Skin of body (tissue), 2 donors: Measurements from ENCODE around the gene KCNMB1. TPM values are rescaled to one million over a fixed set of nuclear protein-coding genes. Genes with fewer than 3 reads are reported as not detected.
"Not testable (repeated sequence)": the region's sequence is repeated elsewhere in the genome, so short reads cannot be mapped to it uniquely, and the experiment has no call there.

Experiments used
- DNase-seq: peaks from one replicate; lab custom pipeline; 2025; lab: John Stamatoyannopoulos, UW
- total RNA-seq: library from RNA; depleted of rRNA; stranded (reverse); fragments of >200 nt; gene quantifications from one replicate; pipeline ENCODE4 v1.2.3, GENCODE V29; 2014

Gene KCNMB1
- total RNA-seq, 1 donor from 2014 or later, result 0.20 TPM

DNA sequence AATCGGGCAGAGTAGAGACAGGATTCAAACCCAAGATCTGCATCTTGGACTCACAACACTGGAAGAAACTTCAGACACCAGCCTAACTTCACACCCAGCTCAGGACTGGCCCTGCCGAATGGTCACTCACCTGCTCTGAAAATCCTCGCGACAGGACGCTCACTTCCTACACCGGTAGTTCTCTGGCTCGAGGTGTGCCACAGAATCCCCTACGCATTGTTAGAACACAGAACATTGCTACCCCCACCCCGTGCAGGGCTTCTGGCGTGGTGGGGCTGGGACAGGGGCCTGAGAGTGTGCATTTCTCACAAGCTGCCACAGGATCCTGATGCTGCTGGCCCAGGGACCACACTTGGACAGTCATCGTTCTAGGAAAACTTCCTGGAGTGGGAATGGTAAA lies 12.1 kb downstream of the KCNMB1 start:
- DNase-seq, result no peak

GRCh38 chr5:170376526-170376925 lies 12.6 kb downstream of the KCNMB1 start:
- not testable (repeated sequence) for DNase-seq

DNA sequence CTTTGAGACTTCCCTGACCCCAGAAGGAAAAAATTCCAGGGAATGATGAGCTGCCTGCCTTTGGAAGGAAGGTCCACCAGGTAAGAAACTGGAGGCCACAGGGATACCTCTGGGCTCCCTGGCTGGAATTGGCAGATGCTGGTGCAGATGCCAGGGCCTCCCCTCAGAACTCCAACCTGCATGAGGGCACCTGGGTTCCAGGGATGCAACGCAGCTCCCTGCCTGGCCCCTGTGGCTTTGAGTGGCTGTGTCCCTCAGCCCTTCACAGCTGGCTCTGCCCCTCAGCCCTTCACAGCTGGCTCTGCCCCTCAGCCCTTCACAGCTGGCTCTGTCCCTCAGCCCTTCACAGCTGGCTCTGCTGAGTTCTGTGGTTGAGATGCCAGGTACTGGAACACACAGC lies 13.9 kb downstream of the KCNMB1 start:
- no peak for DNase-seq

DNA sequence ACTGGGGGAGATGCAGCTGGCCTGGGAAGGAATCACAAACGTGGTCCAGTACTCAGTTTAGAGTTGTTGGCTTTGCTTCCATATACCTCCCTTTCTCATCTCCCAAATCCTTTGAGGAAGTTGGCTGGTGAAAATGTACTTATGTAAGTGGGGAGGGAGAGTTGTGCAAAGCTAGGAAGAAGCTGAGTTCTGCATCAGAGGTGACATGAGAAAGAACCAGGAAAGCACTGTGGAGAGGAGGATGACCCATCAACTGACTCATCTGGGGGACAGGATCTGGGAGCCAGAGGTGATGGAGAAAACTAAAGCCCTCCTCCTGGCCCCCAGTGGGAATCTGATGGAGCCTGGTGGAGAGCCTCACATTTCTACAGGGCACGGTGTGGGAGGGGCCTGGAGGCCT lies 16.2 kb downstream of the KCNMB1 start:
- no peak for DNase-seq

GRCh38 chr5:170368586-170368985 lies 20.6 kb downstream of the KCNMB1 start:
- DNase-seq, result no peak

- DNase-seq, result no peak
Observed at GRCh38 chr5:170366276-170366675, 22.9 kb downstream of the KCNMB1 start.

- no peak for DNase-seq
Observed at GRCh38 chr5:170365831-170366230, 23.3 kb downstream of the KCNMB1 start.

- no peak for DNase-seq
Observed at GRCh38 chr5:170365011-170365410, 24.2 kb downstream of the KCNMB1 start.

- DNase-seq, result no peak
Observed at GRCh38 chr5:170363671-170364070, 25.5 kb downstream of the KCNMB1 start.

DNA sequence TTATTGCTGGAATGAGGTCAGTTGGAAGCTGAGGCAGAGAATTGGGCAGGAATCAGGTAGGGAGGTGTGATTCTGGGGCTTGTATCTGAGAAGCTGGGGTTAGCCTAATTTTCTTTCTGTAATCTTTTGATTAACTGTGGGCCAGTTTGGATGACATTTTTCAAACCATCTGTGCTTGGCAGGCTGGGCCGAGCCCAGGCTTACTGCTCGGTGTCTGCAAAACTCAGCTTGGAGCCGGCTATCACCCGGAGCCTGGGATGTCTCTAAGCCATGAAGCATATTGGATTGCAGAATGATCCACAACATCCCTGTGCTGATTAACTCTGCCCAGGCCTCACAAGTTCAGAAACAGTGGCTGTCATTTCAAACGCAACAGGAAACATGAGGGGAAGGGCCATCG lies 26.5 kb downstream of the KCNMB1 start:
- DNase-seq, result no peak

- peak; percentile 19 for DNase-seq
Observed at GRCh38 chr5:170362102-170362501, 27.1 kb downstream of the KCNMB1 start.

DNA sequence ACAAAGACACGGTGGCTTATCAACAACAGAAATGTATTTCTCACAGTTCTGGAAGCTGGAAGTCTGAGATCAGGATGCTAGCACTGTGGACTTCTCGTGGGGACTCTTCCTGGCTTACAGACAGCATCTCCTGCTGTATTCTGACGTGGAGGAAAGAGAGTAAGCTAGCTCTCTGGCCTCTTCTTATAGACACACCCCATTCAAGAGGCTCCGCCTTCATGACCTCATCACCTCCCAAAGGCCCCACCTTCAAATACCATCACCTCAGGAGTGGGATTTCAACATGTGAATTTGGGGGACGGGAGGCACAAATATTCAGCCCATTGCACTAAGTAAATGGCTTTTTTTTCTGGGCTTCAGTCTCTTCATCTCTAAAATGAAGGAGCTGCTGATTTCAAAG lies 27.6 kb downstream of the KCNMB1 start:
- no peak for DNase-seq

DNA sequence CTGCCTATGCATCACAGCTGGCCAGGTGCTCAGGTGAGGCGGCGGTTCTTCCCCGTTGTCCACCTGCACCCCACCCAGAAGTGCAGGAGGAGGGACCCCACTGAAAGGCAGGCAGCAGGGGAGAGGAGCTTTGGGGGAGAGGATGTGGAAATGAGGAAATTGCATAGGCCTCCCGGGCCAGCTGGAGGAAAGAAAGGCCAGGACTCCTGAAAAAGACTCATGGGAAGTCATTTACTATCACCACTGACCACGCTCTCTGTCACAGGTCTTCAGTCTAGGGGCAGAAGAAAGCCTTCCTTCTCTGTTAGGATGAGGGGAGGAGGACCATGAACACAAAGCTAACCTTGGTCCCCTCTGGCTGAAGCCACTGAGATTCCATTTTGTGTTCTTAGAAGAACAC lies 28.1 kb downstream of the KCNMB1 start:
- DNase-seq, result no peak

- no peak for DNase-seq
Observed at GRCh38 chr5:170360709-170361108, 28.5 kb downstream of the KCNMB1 start.

- DNase-seq, result no peak
Observed at GRCh38 chr5:170357955-170358444, 31.2 kb downstream of the KCNMB1 start.

GRCh38 chr5:170355601-170356098 lies 33.5 kb downstream of the KCNMB1 start:
- DNase-seq, result peak; percentile 21

- DNase-seq, result no peak
Observed at GRCh38 chr5:170353961-170354360, 35.2 kb downstream of the KCNMB1 start.

DNA sequence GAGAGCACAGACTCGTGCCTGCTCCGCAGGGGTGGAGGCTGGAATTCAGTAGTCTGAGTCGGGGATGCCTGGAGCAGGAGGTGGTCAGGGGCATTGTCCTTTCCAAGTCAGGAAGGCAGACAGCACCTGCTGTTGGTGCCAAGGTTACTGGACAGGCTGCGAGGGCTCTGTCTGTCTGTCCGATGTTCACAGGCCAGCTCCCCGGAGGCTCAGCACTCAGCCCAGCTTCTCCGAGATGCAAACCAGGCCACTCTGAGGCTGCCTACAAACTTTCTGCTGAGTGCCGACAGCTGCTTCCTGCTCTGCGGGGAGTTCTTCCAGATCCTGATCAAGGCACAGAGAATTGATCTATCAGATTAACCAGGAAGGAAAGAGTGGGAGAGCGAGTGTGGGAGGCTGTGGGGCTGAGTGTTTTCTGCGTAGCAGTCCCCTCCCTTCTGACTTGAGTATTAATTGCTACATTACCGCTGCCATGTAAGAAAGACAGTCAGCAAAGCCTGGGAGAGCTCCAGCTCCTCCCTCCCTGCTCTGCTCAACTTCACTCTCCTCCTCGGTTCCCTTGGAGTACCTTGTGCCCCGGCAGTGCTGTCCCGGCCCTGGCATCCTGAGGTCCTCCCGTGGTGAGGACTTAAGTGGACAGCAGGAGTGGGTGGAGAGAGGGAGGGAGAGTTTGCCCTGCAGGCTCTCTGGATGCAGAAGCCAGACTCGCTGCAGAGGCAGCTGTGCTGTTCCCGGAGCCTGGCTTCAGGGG lies 36.0 kb downstream of the KCNMB1 start:
- DNase-seq, result no peak

DNA sequence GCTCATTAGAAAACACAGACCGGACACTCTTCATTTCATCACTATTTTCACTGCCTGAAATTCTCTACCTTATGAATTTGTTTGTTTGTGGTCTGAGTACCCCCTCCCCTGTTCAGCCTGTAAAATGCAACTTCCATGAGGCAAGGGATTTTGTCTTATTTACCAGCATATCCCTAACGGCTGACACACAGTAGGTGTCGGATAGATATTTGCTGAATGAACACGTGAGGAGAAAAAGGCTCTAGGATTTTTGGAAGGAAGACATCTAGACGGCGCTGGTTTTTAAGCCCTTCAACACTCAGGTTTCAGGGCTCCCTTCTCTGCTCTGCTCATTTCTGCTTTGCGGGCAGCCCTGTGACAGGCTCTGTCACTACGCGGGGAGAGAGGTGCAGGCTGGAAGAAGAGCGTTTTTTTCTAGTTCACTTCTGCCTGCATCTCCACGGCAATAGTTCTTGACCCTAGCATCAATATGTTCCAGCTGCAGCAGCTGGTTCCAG lies 41.0 kb downstream of the KCNMB1 start:
- peak; percentile 7 for DNase-seq

- no peak for DNase-seq
Observed at GRCh38 chr5:170347022-170347567, 42.1 kb downstream of the KCNMB1 start.

DNA sequence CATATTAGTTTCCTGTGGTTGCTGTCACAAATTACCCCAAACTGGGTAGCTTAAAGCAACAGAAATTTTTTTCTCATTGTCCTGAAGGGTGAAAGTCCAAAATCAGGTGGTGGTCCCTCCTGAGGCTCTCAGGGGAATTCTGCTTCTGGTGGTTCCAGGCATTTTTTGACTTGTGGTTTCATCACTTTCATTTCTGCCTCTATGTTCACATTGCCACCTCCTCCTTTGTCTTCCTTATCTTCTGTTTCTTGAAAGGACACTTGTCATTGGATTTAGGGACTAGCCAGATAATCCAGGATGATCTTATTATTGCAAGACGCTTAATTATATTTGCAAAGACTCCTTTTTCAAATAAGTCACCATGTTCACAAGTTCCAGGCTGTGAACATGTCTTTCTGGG lies 43.2 kb downstream of the KCNMB1 start:
- DNase-seq, result no peak

GRCh38 chr5:170343177-170343576 lies 46.0 kb downstream of the KCNMB1 start:
- no peak for DNase-seq
